Bronchial epithelial cell (primary cell): ENCODE measurements around the gene MRAP. TPM values are rescaled to one million over a fixed set of nuclear protein-coding genes. Genes with fewer than 3 reads are reported as not detected.

ENCODE experiments used
- DNase-seq: peaks from one replicate; pipeline ENCODE4 v3.0.0-alpha.2; 2010; ENCODE audit warnings: low read depth
- FAIRE-seq: peaks from 2 replicates; lab custom pipeline; 2011; peaks lifted over from hg19 to GRCh38; lab: Jason Lieb, UNC
- H3K27me3 ChIP-seq: 2 replicates; pipeline ENCODE4 v1.5.1; 2011; ENCODE audit warnings: low read length; ENCODE audit not compliant: control insufficient read depth, insufficient read depth
- H3K36me3 ChIP-seq: 2 replicates; pipeline ENCODE4 v1.5.1; 2011; ENCODE audit warnings: low read length; ENCODE audit not compliant: control insufficient read depth, insufficient read depth
- H3K4me3 ChIP-seq: 2 replicates; pipeline ENCODE4 v1.5.1; 2011; ENCODE audit warnings: mild to moderate bottlenecking, low read depth, low read length, control low read depth
- total RNA-seq: library from RNA; depleted of rRNA; stranded (reverse); fragments of >200 nt; gene quantifications from 2 replicates; pipeline ENCODE4 v1.2.1, GENCODE V29; 2014
- TF ChIP-seq, protein P1 (sequence below): IDR thresholded peaks from 2 replicates; pipeline ENCODE4 v1.5.1; 2011; ENCODE audit warnings: mild to moderate bottlenecking, moderate library complexity, low read length, control low read depth, inconsistent platforms; ENCODE audit not compliant: insufficient read depth, severe bottlenecking

Gene MRAP
- total RNA-seq, 1 donor from 2014 or later: not detected

DNA sequence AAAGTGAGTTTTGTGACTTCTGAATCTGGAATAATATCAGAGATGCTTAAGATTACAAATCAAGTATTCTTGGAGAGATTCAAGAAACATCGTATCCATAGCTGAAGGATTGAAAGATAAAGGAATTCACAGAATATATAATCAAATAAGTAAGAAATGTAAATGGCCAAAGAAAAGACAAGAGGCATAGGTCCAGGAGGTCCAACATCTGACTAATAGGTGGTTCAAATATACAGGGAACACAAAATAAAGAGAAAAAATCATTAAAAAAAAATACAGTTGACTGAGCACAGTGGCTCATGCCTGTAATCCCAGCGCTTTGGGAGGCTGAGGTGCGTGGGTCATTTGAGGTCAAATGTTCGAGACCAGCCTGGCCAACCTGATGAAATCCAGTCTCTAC lies 13.2 kb upstream of the MRAP start:
- DNase-seq (no peak), FAIRE-seq (no peak)
- Histone ChIP-seq H3K4me3 (no peak overlapping the region), H3K36me3 (peaks cover 2% of the 10 kb centered on the region), H3K27me3 (no peaks in the 10 kb centered on the region)
- TF ChIP-seq, protein P1, sequence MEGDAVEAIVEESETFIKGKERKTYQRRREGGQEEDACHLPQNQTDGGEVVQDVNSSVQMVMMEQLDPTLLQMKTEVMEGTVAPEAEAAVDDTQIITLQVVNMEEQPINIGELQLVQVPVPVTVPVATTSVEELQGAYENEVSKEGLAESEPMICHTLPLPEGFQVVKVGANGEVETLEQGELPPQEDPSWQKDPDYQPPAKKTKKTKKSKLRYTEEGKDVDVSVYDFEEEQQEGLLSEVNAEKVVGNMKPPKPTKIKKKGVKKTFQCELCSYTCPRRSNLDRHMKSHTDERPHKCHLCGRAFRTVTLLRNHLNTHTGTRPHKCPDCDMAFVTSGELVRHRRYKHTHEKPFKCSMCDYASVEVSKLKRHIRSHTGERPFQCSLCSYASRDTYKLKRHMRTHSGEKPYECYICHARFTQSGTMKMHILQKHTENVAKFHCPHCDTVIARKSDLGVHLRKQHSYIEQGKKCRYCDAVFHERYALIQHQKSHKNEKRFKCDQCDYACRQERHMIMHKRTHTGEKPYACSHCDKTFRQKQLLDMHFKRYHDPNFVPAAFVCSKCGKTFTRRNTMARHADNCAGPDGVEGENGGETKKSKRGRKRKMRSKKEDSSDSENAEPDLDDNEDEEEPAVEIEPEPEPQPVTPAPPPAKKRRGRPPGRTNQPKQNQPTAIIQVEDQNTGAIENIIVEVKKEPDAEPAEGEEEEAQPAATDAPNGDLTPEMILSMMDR: no peak

DNA sequence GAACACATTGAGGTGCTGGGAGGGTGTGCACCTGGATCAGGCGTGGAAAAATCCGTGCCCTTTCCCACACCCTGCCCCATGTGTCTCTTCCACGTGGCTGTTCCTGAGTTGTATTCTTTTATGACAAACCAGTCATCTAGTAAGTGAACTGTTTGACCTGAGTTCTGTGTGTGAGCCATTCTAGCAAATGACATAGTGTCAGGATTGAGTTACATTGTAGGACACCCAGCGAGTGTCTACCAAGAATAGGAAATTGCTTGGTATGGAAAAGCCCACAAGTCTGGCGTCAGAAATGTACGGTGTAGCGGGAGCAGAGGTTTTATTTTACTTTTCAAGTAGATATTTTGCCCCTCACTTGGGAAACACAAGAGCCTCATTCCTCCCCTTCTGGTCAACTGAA lies 1.2 kb upstream of the MRAP start:
- no peaks in the 10 kb centered on the region for H3K36me3 ChIP-seq
- FAIRE-seq (no peak), DNase-seq (no peak)
- TF ChIP-seq, protein P1: no peak
- no peak overlapping the region for H3K4me3 ChIP-seq
- H3K27me3 ChIP-seq: no peaks in the 10 kb centered on the region

DNA sequence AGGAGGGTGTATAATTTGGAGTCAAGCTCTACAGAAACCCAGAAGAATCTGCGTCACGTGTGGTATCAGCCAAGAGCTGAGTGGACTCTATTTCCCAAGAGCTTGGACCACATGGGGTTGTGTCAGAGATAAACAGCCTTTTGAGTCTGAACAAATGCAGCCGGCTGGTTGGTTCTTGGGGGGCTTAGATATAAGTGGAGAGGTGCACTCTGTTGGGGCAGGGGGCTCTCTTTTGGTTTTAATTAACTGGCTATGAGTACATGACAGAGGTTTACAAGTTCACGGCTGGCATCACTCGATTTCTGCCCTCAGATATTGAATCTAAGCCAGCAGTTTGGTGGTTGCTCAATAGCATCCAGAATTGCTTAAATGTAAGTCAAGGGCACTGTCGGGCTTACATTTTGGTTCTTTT lies 501 bp upstream of the MRAP start:
- no peak overlapping the region for H3K4me3 ChIP-seq
- no peak for DNase-seq

DNA sequence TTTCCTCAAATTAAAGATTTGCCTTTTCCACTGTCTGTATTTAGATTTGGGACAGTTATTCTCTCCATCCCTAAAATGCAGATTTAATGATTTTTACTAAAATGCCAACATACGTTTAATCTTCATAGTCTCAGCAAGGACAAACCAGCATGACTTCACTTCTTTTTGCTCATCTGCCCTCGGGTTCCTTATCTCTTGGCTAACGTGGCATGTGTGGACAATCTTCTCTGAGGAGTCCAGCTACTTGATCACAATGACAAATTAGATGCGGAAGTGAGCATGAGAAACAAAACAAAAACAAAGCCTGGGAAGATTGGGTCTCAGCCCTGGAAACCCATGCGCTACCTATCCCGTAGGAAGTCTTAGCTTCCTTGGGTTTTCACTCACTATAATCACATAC lies 1.0 kb downstream of the MRAP start:
- TF ChIP-seq, protein P1: no peak
- FAIRE-seq (no peak), DNase-seq (no peak)
- no peaks in the 10 kb centered on the region for H3K36me3 ChIP-seq
- H3K27me3 ChIP-seq: no peaks in the 10 kb centered on the region
- H3K4me3 ChIP-seq: no peak overlapping the region

More for the DNA sequence above, 501 bp upstream of the MRAP start:
- H3K36me3 ChIP-seq: no peaks in the 10 kb centered on the region
- H3K27me3 ChIP-seq: no peaks in the 10 kb centered on the region
- TF ChIP-seq, protein P1: no peak
- no peak for FAIRE-seq

DNA sequence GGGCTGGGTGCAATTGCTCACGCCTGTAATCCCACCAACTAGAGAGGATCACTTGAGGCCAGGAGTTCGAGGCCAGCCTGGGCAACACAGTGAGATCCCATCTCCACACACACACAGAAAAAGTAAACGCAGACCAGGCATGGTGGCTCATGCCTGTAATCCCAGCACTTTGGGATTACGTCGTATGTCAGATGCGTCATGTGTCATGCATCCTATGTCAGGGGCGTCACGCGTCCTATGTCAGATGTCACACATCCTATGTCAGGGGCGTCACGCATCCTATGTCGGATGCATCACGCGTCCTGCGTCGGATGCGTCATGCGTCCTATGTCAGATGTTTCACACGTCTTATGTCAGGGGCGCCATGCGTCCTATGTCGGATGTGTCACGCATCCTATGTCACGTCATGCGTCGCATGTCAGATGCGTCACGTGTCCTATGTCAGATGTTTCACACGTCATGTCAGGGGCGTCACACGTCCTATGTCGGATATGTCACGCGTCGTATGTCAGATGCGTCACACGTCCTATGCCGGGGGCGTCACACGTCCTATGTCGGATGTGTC lies 1.5 kb downstream of the MRAP start:
- FAIRE-seq (peak; percentile 97), DNase-seq (no peak)
- TF ChIP-seq, protein P1: no peak
- Histone ChIP-seq H3K36me3 (no peaks in the 10 kb centered on the region), H3K4me3 (no peak overlapping the region), H3K27me3 (no peaks in the 10 kb centered on the region)

DNA sequence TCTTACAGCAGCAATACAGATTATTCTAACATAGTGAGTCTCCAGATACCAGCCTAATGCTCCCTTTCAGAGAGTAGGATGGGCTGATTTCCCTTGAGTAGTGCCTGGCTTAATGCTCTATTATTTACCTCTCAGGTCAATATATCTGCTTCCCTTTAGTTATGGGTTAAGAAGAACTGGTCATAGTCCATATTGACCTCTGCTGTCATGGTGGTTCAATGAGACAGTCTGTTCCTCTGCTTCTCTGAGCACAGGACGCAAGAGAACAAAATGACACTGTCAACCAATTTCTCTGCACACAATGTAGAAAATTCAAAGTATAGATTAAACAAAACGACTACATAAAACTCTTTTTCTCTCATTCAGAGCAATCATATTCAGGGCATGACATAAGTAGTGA lies 2.9 kb downstream of the MRAP start:
- no peak for DNase-seq
- TF ChIP-seq, protein P1: no peak
- Histone ChIP-seq H3K36me3 (no peaks in the 10 kb centered on the region), H3K4me3 (no peak overlapping the region), H3K27me3 (no peaks in the 10 kb centered on the region)
- FAIRE-seq: no peak
